Measurements from ENCODE around the gene TMOD1. TPM values are rescaled to one million over a fixed set of nuclear protein-coding genes. Genes with fewer than 3 reads are reported as not detected.

TMOD1 gene
- total and polyA plus RNA-seq, 9 of the 15 experiments (the other 6 are each of a cell fraction or from before 2014, with no cell fraction given) = 7.1 to 41.2 (median 14.2) TPM

GRCh38 chr9:97562542-97562941 is 61.1 kb downstream of the TMOD1 start (continued):
- TF ChIP-seq YBX1 (IDR thresholded peaks at IDR 0.05) (no peak), JUN (IDR thresholded peaks at IDR 0.05; ENCODE audit: borderline replicate concordance, low read depth, low read length) (no peak), JUN (CRISPR knock-in tag; IDR thresholded peaks at IDR 0.05; ENCODE audit: borderline replicate concordance) (no peak), ZBTB2 (IDR thresholded peaks at IDR 0.05) (no peak), BCLAF1 (IDR thresholded peaks at IDR 0.05; ENCODE audit: borderline replicate concordance in 1 of 2, control insufficient read depth in 1 of 2, low read depth in 2 of 2, low read length in 1 of 2) (no peak), HNRNPK (IDR thresholded peaks at IDR 0.05; ENCODE audit: low read depth, low read length, poor library complexity, severe bottlenecking) (no peak), ZFP91 (CRISPR knock-in tag; IDR thresholded peaks at IDR 0.05) (no peak), NRF1 (conservative IDR thresholded peaks at IDR 0.05 in 1 of 2, IDR thresholded peaks at IDR 0.05 in 1 of 2) (no peak), ZNF41 (CRISPR knock-in tag; conservative IDR thresholded peaks at IDR 0.05) (no peak)

Measured in K562 (cell line).